ENCODE results near the gene CPNE9.

GRCh38 chr3:9713142-9713541 lies 9.5 kb downstream of the CPNE9 start:
- TF ChIP-seq CTCF (conservative IDR thresholded peaks at IDR 0.05; ENCODE audit: low read depth in 2 of 2) (no peak), POLR2AphosphoS5 (IDR thresholded peaks at IDR 0.05; ENCODE audit: low read depth) (no peak), EZH2 (IDR thresholded peaks at IDR 0.05; ENCODE audit: low read depth, unreplicated experiment) (no peak), JUNB (IDR thresholded peaks at IDR 0.05; ENCODE audit: unreplicated experiment) (no peak), CREB1 (CRISPR knock-in tag; IDR thresholded peaks at IDR 0.05; ENCODE audit: low read depth) (no peak), NANOG (IDR thresholded peaks at IDR 0.05; ENCODE audit: borderline replicate concordance) (no peak), EZH2phosphoT487 (IDR thresholded peaks at IDR 0.05; ENCODE audit: unreplicated experiment) (no peak)
- TF ChIP-seq, protein P1, sequence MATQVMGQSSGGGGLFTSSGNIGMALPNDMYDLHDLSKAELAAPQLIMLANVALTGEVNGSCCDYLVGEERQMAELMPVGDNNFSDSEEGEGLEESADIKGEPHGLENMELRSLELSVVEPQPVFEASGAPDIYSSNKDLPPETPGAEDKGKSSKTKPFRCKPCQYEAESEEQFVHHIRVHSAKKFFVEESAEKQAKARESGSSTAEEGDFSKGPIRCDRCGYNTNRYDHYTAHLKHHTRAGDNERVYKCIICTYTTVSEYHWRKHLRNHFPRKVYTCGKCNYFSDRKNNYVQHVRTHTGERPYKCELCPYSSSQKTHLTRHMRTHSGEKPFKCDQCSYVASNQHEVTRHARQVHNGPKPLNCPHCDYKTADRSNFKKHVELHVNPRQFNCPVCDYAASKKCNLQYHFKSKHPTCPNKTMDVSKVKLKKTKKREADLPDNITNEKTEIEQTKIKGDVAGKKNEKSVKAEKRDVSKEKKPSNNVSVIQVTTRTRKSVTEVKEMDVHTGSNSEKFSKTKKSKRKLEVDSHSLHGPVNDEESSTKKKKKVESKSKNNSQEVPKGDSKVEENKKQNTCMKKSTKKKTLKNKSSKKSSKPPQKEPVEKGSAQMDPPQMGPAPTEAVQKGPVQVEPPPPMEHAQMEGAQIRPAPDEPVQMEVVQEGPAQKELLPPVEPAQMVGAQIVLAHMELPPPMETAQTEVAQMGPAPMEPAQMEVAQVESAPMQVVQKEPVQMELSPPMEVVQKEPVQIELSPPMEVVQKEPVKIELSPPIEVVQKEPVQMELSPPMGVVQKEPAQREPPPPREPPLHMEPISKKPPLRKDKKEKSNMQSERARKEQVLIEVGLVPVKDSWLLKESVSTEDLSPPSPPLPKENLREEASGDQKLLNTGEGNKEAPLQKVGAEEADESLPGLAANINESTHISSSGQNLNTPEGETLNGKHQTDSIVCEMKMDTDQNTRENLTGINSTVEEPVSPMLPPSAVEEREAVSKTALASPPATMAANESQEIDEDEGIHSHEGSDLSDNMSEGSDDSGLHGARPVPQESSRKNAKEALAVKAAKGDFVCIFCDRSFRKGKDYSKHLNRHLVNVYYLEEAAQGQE (IDR thresholded peaks at IDR 0.05; ENCODE audit: unreplicated experiment), result no peak
